Measurements from ENCODE around the gene N4BP3. TPM values are rescaled to one million over a fixed set of nuclear protein-coding genes. Genes with fewer than 3 reads are reported as not detected.
"Not testable (repeated sequence)": the region's sequence is repeated elsewhere in the genome, so short reads cannot be mapped to it uniquely, and the experiment has no call there.

The N4BP3 gene
- total RNA-seq, 1 donor from 2014 or later, result 1.3 TPM

DNA sequence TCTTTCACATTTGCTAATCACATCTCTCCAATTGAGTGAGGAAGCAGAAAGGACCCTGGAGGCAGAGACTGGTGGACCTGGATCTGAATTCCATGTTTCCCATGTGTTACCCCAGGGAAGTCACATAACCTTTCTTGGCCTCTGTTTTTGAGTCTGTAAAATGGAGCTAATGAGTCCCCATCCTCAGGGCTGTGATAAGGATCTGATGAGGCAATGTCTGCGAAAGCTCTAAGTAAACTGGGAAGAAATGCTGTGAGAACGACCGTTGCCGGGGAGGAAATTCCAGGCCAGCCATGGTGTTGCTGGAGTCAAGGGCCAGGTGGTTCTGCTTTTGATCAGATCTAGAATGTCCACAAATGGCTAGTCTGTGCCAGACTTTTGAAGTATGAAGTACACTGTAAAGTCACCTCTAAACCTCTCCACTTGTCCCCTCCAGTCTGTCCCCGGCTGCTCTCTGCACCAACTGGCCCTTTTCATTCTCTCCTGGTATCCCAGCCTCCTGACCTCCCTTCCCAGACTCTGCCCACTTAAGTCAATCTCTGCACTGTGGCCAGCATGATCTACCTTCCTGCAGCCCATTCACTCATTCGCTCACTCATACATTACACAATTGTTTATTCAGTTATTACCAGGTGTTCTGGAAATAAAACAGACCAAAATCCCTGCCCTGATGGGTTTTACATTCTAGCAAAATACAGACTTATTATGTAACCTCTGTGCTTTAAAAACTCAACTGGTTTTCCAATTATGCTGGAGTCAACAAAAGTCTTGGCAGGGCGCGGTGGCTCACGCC is 32.5 kb upstream of the N4BP3 start:
- no peaks in the 10 kb centered on the region for H3K36me3 Mint-ChIP-seq (ENCODE audit: low read depth)
- H3K9me3 Mint-ChIP-seq, result no peaks in the 10 kb centered on the region
- no peak overlapping the region for H3K27ac Mint-ChIP-seq (ENCODE audit: unreplicated experiment)
- TF ChIP-seq, protein P1, sequence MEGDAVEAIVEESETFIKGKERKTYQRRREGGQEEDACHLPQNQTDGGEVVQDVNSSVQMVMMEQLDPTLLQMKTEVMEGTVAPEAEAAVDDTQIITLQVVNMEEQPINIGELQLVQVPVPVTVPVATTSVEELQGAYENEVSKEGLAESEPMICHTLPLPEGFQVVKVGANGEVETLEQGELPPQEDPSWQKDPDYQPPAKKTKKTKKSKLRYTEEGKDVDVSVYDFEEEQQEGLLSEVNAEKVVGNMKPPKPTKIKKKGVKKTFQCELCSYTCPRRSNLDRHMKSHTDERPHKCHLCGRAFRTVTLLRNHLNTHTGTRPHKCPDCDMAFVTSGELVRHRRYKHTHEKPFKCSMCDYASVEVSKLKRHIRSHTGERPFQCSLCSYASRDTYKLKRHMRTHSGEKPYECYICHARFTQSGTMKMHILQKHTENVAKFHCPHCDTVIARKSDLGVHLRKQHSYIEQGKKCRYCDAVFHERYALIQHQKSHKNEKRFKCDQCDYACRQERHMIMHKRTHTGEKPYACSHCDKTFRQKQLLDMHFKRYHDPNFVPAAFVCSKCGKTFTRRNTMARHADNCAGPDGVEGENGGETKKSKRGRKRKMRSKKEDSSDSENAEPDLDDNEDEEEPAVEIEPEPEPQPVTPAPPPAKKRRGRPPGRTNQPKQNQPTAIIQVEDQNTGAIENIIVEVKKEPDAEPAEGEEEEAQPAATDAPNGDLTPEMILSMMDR (conservative IDR thresholded peaks at IDR 0.05), result no peak
- H3K27me3 Mint-ChIP-seq (ENCODE audit: low read depth), result peaks cover 6% of the 10 kb centered on the region
- H3K4me1 Mint-ChIP-seq, result peaks cover 6% of the 10 kb centered on the region
- no peak for DNase-seq (ENCODE audit: low read depth, low spot score)
- no peak overlapping the region for H3K4me3 Mint-ChIP-seq

DNA sequence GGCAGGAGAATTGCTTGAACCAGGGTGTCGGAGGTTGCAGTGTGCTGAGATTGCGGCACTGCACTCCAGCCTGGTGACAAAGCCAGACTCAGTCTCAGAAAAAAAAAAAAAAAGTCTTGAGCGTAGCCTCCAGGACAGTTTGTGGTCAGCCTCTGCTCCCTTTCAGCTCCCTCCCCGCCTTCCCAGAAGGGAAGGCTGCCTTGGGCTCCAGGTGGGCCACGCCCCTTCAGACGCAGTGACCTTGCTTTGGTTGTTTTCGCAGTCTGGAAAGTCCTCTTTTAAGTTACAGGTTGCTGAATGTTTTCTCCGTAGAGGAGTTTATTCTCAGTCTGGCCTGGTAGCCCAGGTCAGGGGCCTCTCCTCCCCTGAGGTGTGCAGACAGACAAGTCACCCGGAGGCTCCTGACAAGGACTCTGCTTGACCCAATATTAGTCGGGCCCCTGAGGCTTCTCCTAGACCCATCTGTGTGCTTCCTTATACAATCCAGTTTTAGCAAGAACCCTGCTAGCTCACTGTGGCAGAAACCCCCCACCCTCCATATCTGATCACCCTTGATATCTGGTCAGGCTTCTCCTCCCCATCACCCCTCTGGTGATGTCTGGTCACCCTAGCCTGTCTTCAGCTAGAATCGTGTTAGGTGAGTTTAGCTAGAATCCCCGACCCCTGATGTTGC is 31.6 kb upstream of the N4BP3 start:
- no peak overlapping the region for H3K4me3 Mint-ChIP-seq
- TF ChIP-seq, protein P1 (conservative IDR thresholded peaks at IDR 0.05), result no peak
- H3K36me3 Mint-ChIP-seq (ENCODE audit: low read depth), result no peaks in the 10 kb centered on the region
- H3K4me1 Mint-ChIP-seq, result no peaks in the 10 kb centered on the region
- no peak for DNase-seq (ENCODE audit: low read depth, low spot score)
- H3K27ac Mint-ChIP-seq (ENCODE audit: unreplicated experiment), result peak overlapping the region; percentile 12
- peaks cover 6% of the 10 kb centered on the region for H3K27me3 Mint-ChIP-seq (ENCODE audit: low read depth)
- H3K9me3 Mint-ChIP-seq, result no peaks in the 10 kb centered on the region

DNA sequence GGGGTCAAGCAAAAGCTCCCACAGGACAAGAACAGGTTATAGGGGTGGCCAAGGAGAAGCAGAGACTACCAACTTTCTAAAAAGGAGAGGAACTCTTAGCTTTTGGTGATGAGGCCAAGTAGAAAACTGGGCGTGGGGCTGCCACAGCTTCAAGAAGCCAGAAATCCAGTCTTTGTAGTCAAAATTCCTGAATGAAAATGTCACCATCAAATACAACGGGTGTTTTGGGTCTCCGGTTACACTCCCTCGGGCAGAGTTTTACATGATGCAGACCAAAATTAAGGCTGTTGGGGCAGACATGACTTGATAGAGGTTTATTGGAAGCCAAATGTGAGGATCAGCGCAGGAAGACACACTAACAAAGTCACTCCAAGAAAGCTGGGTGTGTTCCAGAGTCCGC is 29.4 kb upstream of the N4BP3 start:
- Mint-ChIP-seq H3K27ac (ENCODE audit: unreplicated experiment) (no peak overlapping the region), H3K36me3 (ENCODE audit: low read depth) (no peaks in the 10 kb centered on the region), H3K4me1 (no peaks in the 10 kb centered on the region), H3K4me3 (no peak overlapping the region), H3K9me3 (no peaks in the 10 kb centered on the region), H3K27me3 (ENCODE audit: low read depth) (peaks cover 6% of the 10 kb centered on the region)
- TF ChIP-seq, protein P1 (conservative IDR thresholded peaks at IDR 0.05), result no peak
- no peak for DNase-seq (ENCODE audit: low read depth, low spot score)

DNA sequence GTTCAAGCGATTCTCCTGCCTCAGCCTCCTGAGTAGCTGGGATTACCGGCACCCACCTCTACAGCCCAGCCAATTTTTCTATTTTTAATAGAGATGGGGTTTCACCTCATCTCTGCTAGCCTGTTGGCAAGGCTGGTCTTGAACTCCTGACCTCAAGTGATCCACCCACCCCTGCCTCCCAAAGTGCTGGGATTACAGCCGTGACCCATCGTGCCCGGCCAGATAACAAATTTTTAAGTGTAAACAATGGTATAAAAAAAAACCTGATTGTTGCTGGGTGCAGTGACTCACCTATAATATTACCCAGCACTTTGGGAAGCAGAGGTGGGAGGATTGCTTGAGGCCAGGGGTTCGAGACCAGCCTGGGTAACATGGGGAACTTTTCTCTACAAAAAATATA is 28.0 kb upstream of the N4BP3 start:
- no peaks in the 10 kb centered on the region for H3K36me3 Mint-ChIP-seq (ENCODE audit: low read depth)
- H3K4me3 Mint-ChIP-seq, result no peak overlapping the region
- H3K27ac Mint-ChIP-seq (ENCODE audit: unreplicated experiment), result no peak overlapping the region
- TF ChIP-seq, protein P1 (conservative IDR thresholded peaks at IDR 0.05), result no peak
- no peak for DNase-seq (ENCODE audit: low read depth, low spot score)
- no peaks in the 10 kb centered on the region for H3K4me1 Mint-ChIP-seq
- no peaks in the 10 kb centered on the region for H3K9me3 Mint-ChIP-seq
- peaks cover 6% of the 10 kb centered on the region for H3K27me3 Mint-ChIP-seq (ENCODE audit: low read depth)

DNA sequence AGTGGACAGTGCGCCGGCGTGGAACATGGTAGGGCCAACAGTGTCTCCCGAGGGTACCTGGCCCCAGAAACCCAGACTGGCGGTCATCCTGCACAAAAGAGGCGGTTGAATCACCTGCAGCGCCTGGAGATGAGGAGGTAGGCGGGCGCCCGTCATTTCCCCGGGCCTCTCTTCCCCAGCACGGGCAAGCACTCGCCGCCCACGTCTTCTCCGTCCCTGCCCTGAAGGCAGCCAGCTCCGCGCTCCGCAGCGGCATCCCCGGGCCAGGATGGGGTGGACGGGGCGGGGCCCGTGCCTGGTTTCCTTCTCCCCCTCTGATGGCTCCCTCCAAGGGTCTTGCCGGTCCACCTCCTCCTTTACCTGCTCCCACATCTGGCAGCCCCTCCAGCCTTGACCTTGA is 27.1 kb upstream of the N4BP3 start:
- Mint-ChIP-seq H3K27ac (ENCODE audit: unreplicated experiment) (no peak overlapping the region), H3K36me3 (ENCODE audit: low read depth) (no peaks in the 10 kb centered on the region), H3K9me3 (no peaks in the 10 kb centered on the region), H3K27me3 (ENCODE audit: low read depth) (no peaks in the 10 kb centered on the region), H3K4me3 (no peak overlapping the region), H3K4me1 (no peaks in the 10 kb centered on the region)
- no peak for DNase-seq (ENCODE audit: low read depth, low spot score)
- TF ChIP-seq, protein P1 (conservative IDR thresholded peaks at IDR 0.05), result no peak

DNA sequence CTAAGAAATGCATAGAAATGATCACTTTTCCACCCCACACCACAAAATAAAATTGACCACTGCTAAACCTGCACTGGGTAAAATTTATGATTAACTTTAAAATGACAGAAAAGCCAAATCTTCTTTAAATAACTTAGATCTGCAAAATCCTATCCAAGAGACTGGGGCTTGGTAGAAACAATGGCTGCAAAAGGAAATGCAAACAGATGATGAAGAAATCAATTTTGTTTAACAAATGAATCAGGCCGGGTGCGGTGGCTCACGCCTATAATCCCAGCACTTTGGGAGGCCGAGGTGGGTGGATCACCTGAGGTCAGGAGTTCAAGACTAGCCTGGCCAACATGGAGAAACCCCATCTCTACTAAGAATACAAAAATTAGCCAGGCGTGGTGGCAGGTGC is 26.1 kb upstream of the N4BP3 start:
- not testable (repeated sequence) for H3K9me3 Mint-ChIP-seq, H3K4me3 Mint-ChIP-seq

More for the DNA sequence above, 26.1 kb upstream of the N4BP3 start:
- not testable (repeated sequence) for H3K36me3 Mint-ChIP-seq (ENCODE audit: low read depth); DNase-seq (ENCODE audit: low read depth, low spot score); H3K4me1 Mint-ChIP-seq; H3K27me3 Mint-ChIP-seq (ENCODE audit: low read depth); H3K27ac Mint-ChIP-seq (ENCODE audit: unreplicated experiment)
